Activated T-cell treated with anti-CD3 and anti-CD28 coated beads for 48 hours (primary cell): ENCODE measurements around the gene VTI1B.
A peak's percentile ranks its signal among the peaks of the same experiment; 100 is the strongest.
"Not testable (repeated sequence)": the region's sequence is repeated elsewhere in the genome, so short reads cannot be mapped to it uniquely, and the experiment has no call there.

ENCODE experiments used
- DNase-seq: peaks from one replicate; pipeline ENCODE4 v3.0.0-alpha.2; 2020; ENCODE audit warnings: low read depth

Gene VTI1B, protein sequence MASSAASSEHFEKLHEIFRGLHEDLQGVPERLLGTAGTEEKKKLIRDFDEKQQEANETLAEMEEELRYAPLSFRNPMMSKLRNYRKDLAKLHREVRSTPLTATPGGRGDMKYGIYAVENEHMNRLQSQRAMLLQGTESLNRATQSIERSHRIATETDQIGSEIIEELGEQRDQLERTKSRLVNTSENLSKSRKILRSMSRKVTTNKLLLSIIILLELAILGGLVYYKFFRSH

GRCh38 chr14:67674480-67675218 lies at the start of gene VTI1B:
VTI1B (minus strand) TSS chr14:67674632; CDS start chr14:67674489, 143 bp downstream.
- DNase-seq, result peak; percentile 77

- DNase-seq, result no peak
Measured at GRCh38 chr14:67722293-67722692, 47.9 kb upstream of the VTI1B start.

DNA sequence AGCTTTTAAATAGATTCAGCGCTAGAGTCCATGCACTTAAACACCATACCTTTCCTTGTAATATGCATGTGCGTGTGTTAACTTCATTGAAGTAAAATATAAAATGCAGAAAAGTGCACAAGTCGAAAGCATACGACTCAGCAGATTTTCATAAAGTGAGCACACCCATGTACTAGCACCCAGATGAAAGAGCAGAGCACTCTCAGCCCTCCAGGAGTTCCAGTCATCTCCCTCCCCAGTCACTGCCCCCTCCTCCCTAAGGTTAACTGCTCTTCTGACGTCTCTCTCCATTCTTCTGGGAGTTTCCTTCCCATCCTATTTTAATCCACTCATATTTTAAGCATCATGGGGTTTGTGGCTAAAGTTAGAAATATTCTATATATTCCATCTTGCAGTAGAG lies 47.4 kb upstream of the VTI1B start:
- no peak for DNase-seq

GRCh38 chr14:67719866-67720265 lies 45.4 kb upstream of the VTI1B start:
- no peak for DNase-seq

- not testable (repeated sequence) for DNase-seq
Measured at GRCh38 chr14:67719385-67719784, 45.0 kb upstream of the VTI1B start.

DNA sequence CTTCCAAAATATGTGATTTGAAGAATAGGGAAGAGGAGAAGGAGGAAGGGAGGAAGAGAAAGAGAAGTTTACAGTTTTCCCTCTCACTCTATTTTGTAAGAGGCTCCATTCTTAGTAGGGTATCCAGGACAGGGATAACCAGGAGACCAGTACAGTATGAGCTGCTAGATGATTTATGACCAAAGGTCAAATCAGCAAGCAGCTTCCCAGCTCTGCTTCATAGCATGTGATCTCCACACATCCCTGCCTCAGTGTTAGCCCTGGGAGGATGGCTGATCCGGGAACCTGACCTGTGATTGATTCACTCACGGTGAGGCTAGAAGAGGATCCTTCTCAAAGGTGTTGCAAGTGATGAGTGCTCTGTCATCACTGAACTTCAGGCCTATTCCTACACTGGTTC lies 43.8 kb upstream of the VTI1B start:
- no peak for DNase-seq

GRCh38 chr14:67717048-67717447 lies 42.6 kb upstream of the VTI1B start:
- DNase-seq, result no peak

GRCh38 chr14:67710209-67710608 lies 35.8 kb upstream of the VTI1B start:
- DNase-seq, result no peak

GRCh38 chr14:67709796-67710195 lies 35.4 kb upstream of the VTI1B start:
- not testable (repeated sequence) for DNase-seq

DNA sequence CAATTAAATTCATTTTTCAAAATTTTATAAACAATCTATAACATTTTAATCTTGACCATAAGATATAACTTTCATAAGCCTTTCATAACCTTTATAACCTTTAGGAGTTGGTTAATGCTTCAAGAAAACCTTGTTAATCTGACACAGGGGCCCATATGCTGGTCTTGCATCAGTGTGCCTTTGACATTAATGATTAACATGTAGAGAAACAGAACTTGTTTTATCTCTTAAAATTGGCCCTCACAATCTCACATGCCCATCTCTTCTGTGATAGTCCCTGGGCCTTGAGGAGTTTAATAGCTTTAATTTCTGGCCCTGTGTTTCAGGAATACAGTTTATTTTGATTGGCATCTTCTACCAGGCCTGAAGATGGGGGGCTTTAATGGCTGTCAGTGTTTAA lies 34.9 kb upstream of the VTI1B start:
- not testable (repeated sequence) for DNase-seq

DNA sequence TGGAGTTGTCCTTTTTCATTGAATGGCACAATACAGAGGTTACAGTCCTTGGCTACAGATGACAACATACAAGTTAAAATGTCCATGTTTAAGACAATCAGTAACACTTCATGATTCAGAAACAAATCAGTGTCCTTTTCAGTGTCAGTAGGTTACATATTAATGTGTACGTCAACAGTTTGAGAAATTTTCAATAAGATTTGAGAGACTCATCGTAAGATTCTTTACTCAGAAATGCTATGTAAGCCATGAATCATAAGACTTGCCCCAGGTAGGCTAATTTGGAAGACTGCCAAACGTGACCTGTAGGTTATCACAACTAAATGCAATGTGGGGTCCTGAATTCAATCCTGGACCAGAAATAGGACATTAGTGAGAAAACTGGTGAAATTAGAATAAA lies 30.8 kb upstream of the VTI1B start:
- DNase-seq, result no peak

GRCh38 chr14:67704484-67705089 lies 30.2 kb upstream of the VTI1B start:
- DNase-seq, result no peak

GRCh38 chr14:67703997-67704396 lies 29.6 kb upstream of the VTI1B start:
- DNase-seq, result no peak

GRCh38 chr14:67701492-67701891 lies 27.1 kb upstream of the VTI1B start, which contains the start of gene RDH12:
RDH12 (plus strand) TSS chr14:67701886; CDS start chr14:67722643, 20,757 bp downstream.
- not testable (repeated sequence) for DNase-seq

- DNase-seq, result no peak
Measured at GRCh38 chr14:67698179-67698578, 23.7 kb upstream of the VTI1B start.

GRCh38 chr14:67697006-67697405 lies 22.6 kb upstream of the VTI1B start:
- DNase-seq, result no peak

- peak; percentile 74 for DNase-seq
Measured at GRCh38 chr14:67695394-67695949, 21.0 kb upstream of the VTI1B start, which contains the start of gene RDH11. RDH11 (minus strand) TSS chr14:67695764; CDS start chr14:67695703, 61 bp downstream.

DNA sequence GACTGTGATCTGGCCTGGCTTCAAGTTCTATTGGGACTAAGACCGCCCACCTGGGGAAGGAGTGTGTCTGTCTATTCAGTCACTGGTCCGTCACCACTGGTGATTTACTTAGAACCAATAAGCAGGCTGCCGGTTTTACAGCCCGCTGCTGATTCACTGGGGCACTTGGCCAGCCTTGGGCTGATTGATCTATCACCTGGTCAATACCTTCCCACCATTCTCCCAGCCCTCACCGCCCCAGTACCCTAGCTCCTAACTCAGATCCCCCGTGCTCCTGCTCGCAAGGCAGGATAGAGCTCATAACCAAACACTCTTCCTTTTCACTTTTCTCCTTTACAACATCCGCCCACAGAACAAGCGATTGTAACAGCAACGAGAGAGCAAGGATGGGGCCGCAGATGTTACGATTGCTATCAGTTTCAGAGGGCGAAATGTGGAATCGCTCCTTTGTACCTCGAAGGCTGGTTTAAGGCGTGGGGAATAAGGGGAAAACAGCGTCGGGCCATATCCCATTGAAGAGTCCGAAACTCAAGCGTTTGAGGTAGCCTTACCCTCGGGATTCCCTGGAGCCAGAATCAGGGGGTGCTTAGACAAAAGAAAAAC lies 20.5 kb upstream of the VTI1B start:
- DNase-seq, result peak; percentile 63

DNA sequence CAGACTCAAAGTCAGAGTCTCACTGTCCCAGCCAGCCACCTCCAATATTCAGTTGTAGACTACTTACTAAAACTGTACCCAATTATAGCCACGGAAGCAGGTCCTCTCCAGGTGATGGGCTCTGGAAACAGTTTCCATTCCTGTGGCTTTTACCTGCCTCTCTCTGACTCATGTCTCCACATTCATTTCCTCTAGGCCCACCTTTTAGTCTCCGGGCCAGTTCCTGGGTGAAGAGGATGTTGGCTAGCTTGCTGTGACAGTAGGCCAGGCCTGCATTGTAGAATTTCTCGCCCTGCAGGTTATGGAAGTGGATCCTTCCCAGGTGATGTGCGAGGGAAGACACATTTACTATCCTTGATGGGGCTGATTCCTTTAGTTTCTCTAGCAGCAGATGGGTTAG lies 15.6 kb upstream of the VTI1B start:
- DNase-seq, result no peak

DNA sequence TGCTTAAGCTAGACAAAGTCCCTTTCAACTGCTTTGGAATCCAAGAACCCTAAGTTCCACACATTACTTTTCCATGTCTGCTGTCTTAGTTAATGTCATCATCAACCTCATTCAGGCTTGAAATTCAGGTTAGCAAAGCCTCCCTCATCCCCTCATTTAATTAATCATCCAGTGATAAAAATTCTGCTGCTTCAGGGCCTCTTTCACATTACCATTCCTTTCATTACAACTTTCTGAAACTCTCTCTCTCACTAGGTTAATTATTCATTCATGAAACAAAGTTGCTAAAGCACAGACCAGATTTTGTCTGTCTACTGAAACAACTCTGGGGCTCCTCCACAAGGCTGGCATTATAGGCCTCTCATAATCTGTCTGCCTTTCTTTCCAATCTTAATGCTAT lies 9.4 kb upstream of the VTI1B start:
- no peak for DNase-seq

DNA sequence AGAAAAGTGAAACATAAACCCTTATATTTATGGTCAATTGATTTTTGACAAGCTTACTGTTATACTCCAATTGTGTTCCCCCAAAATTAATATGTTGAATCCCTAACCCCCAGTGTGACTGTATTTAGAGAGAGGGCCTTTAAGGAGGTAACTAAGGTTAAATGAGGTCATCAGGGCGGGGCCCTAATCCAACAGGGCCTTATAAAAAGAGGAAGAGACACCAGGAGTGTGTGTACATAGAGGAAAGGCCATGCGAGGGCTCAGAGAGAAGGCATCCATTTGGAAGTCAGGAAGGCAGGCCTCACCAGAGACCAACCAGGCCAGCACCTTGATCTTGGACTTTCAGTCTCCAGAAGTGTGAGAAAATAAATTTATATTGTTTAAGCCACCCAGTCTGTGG lies 6.5 kb upstream of the VTI1B start:
- DNase-seq, result no peak

DNA sequence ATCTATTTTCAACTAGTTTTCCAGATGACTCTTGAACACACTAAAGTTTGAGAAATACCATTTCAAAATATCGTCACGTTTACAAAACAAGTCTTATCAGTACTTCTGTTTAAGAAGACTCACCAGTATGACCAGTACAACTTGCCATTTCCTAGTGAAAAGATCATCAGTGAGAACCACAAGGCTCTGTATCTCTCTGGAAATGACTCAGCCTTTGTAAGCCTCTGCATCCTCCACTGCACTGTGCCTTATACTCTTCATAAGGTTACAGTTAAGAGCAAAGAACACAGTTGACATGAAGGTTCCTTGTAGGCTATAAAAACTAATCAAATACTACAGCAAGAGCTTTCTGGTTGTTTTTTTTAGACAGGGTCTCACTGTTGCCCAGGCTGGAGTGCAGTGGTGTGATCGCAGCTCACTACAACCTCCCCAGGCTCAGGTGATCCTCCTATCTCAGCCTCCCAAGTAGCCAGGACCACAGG lies 5.7 kb upstream of the VTI1B start:
- DNase-seq, result no peak
